Activated CD8-positive, alpha-beta T cell treated with anti-CD3 and anti-CD28 coated beads, Interleukin-2, amount 10 ng/mL, durations not matched to agents 7 days and 5 days (primary cell): ENCODE results near the gene PARD3B. TPM values are rescaled to one million over a fixed set of nuclear protein-coding genes. Genes with fewer than 3 reads are reported as not detected.

ENCODE experiments used
- ATAC-seq: fragments of 150-1000 bp; cut with Tn5 transposase; one replicate; pipeline ENCODE4 v1.10.0; 2021; ENCODE audit warnings: moderate library complexity
- CTCF ChIA-PET: fragments of 350-600 bp; sonication (Branson Sonifier 250); formaldehyde crosslinking; loops from one replicate; lab custom pipeline; 2021; ENCODE audit warnings: antibody characterized with exemption; lab: Charles Lee
- POLR2A ChIA-PET: fragments of 350-600 bp; sonication (Branson Sonifier 250); formaldehyde crosslinking; loops from one replicate; lab custom pipeline; 2021; ENCODE audit warnings: antibody characterized with exemption; lab: Charles Lee
- DNase-seq: peaks from one replicate; pipeline ENCODE4 v3.0.0-alpha.2; 2020
- H3K27ac Mint-ChIP-seq: one replicate; pipeline ENCODE4 v1.8.0; 2021; ENCODE audit warnings: mild to moderate bottlenecking, mixed read lengths
- H3K27me3 Mint-ChIP-seq: one replicate; pipeline ENCODE4 v1.8.0; 2021; ENCODE audit warnings: low read depth, mixed read lengths
- H3K36me3 Mint-ChIP-seq: one replicate; pipeline ENCODE4 v1.8.0; 2021; ENCODE audit warnings: low read depth, mixed read lengths
- H3K4me1 Mint-ChIP-seq: one replicate; pipeline ENCODE4 v1.8.0; 2021; ENCODE audit warnings: low read depth, mixed read lengths
- H3K4me3 Mint-ChIP-seq: one replicate; pipeline ENCODE4 v1.8.0; 2021; ENCODE audit warnings: mild to moderate bottlenecking, mixed read lengths
- H3K9me3 Mint-ChIP-seq: one replicate; pipeline ENCODE4 v1.8.0; 2022; ENCODE audit warnings: mixed read lengths; ENCODE audit not compliant: insufficient read depth
- total RNA-seq, 2 experiments: library from RNA; stranded (reverse); gene quantifications; one replicate each; pipeline ENCODE4 v1.2.3, GENCODE V29; 2021

The PARD3B gene
- total RNA-seq, 2 experiments from 2014 or later, result 0.76 to 1.0 TPM

DNA sequence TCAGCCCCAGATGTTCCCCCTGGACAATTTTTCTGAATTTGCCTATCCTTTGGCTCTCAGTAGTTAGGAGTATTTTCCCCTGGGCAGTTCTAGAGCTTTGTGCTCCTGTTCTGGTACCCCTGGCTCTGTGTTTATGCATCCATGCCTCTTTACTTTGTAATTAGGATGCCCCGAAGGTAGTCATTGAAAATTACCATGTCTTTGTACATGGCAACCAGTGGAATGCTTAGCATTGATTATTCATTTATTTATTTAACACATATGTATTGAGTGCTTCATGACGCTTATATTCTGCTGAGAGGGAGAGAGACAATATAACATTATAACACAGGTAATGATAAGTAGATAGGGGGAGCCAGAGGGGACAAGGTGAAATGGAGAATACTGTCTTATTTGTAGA, 346.5 kb downstream of the PARD3B start:
- ATAC-seq (no peak), DNase-seq (no peak)
- CTCF ChIA-PET, result interaction anchor here (1.4 to 2.2 kb wide), 3 partner anchors 9 to 20 kb away, joined by 4 to 9 read pairs (median 5); no protein-coding TSS in a partner anchor
- H3K4me1 Mint-ChIP-seq, result peaks cover 11% of the 10 kb centered on the region
- H3K36me3 Mint-ChIP-seq, result peaks cover 18% of the 10 kb centered on the region
- H3K27me3 Mint-ChIP-seq, result no peaks in the 10 kb centered on the region
- no peak overlapping the region for H3K4me3 Mint-ChIP-seq
- no peak overlapping the region for H3K27ac Mint-ChIP-seq
- POLR2A ChIA-PET, result interaction anchor here (0.6 to 0.7 kb wide), 2 partner anchors 8 to 9 kb away, joined by 3 read pairs; no protein-coding TSS in a partner anchor
- H3K9me3 Mint-ChIP-seq, result peaks cover 6% of the 10 kb centered on the region

DNA sequence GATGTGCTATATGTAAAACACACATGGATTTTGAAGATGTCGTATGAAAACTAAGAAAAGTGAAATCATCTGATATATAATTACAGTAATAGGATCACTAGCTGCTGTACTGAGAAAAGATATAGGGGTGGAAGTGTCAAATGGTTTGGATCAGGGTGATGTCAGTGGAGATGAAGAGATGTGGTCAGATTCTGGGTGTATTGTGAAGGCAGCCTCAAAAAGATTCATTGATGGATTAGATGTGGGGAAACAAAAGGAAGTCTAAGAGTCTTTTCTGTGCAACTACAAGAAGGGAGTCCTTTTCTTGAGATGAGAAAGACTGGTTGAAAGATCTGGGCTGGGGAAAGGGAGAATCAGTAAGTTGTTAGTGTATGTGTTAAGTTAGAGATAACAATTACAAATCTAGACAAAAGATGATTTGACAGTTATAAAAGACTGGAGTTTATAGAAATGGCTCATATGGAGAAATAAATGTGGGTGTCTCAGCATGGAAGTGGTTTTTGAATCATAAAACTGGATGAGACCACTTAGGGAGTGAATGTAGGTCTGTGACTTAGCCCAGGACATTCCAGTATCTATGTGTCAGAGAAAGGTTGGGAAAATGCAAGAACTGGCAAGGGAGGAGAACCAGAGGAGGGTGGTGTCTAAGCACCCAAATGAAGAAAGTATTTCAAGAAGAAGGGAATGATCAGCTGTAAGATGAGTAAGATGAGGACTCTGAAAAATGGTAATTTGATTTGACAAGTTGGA, 347.4 kb downstream of the PARD3B start:
- peak; percentile 67 for ATAC-seq
- CTCF ChIA-PET, result interaction anchor here (1.4 to 2.2 kb wide), 2 partner anchors 10 to 19 kb away, joined by 4 to 9 read pairs; no protein-coding TSS in a partner anchor
- Mint-ChIP-seq H3K4me1 (peaks cover 11% of the 10 kb centered on the region), H3K27me3 (no peaks in the 10 kb centered on the region), H3K9me3 (peaks cover 6% of the 10 kb centered on the region), H3K27ac (no peak overlapping the region), H3K36me3 (peaks cover 26% of the 10 kb centered on the region), H3K4me3 (no peak overlapping the region)
- POLR2A ChIA-PET, result interaction anchor here (0.7 kb wide), 1 partner anchor 8 kb away, joined by 3 read pairs; no protein-coding TSS in a partner anchor
- no peak for DNase-seq

DNA sequence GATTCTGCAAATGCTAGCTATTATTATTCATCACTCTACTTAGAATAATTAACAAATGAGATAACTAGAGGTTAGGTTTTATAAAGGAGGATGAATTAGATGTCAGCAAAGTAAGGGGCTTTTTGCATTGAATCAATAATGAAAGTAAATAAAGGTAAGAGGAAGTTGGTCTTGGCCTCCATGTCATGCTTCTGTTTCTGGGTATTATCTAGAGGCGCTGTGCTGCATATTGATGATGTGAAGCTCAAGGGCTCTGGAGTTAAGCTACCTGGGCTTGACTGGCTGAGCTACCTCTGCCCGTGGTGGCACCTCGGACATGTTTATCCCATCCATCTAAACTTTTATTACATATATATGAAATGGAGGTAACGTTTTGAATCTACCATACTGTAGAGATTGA, 350.9 kb downstream of the PARD3B start:
- ChIA-PET POLR2A (no interaction called here), CTCF (interaction anchor here (1.3 to 2.1 kb wide), 3 partner anchors 15 to 72 kb away, joined by 3 to 6 read pairs (median 3); no protein-coding TSS in a partner anchor)
- peaks cover 29% of the 10 kb centered on the region for H3K4me1 Mint-ChIP-seq
- no peak for ATAC-seq
- H3K9me3 Mint-ChIP-seq, result peaks cover 18% of the 10 kb centered on the region
- H3K27me3 Mint-ChIP-seq, result no peaks in the 10 kb centered on the region
- H3K27ac Mint-ChIP-seq, result no peak overlapping the region
- DNase-seq, result no peak
- H3K36me3 Mint-ChIP-seq, result peaks cover 45% of the 10 kb centered on the region
- no peak overlapping the region for H3K4me3 Mint-ChIP-seq

DNA sequence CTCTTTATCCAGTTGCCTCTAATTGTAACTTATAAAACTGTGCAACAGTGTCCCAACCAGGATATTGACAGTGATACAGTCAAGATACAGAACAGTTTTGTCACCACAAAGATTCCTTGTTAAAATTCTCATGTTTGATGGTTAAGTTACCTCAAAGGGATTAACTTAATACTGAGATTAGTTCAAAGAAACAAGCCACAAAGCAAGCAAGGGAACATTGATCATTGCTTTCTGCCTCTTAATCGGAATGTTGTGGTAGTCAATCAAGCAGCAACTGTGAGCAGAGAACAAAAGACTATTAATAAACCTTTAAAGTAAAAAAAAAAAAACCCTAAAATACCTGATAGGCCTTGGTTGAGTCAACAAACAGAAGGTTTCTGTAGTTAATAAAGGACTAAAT, 352.3 kb downstream of the PARD3B start:
- peaks cover 51% of the 10 kb centered on the region for H3K36me3 Mint-ChIP-seq
- no peaks in the 10 kb centered on the region for H3K27me3 Mint-ChIP-seq
- H3K4me1 Mint-ChIP-seq, result peaks cover 31% of the 10 kb centered on the region
- peaks cover 20% of the 10 kb centered on the region for H3K9me3 Mint-ChIP-seq
- ChIA-PET CTCF (no interaction called here), POLR2A (no interaction called here)
- ATAC-seq (no peak), DNase-seq (no peak)
- H3K27ac Mint-ChIP-seq, result no peak overlapping the region
- H3K4me3 Mint-ChIP-seq, result no peak overlapping the region

GRCh38 chr2:204898928-204899640, 353.8 kb downstream of the PARD3B start:
- Mint-ChIP-seq H3K27me3 (no peaks in the 10 kb centered on the region), H3K4me3 (no peak overlapping the region), H3K27ac (no peak overlapping the region), H3K4me1 (peaks cover 38% of the 10 kb centered on the region), H3K9me3 (peaks cover 29% of the 10 kb centered on the region), H3K36me3 (peaks cover 63% of the 10 kb centered on the region)
- DNase-seq (no peak), ATAC-seq (no peak)
- POLR2A ChIA-PET, result no interaction called here
- CTCF ChIA-PET, result no interaction called here

DNA sequence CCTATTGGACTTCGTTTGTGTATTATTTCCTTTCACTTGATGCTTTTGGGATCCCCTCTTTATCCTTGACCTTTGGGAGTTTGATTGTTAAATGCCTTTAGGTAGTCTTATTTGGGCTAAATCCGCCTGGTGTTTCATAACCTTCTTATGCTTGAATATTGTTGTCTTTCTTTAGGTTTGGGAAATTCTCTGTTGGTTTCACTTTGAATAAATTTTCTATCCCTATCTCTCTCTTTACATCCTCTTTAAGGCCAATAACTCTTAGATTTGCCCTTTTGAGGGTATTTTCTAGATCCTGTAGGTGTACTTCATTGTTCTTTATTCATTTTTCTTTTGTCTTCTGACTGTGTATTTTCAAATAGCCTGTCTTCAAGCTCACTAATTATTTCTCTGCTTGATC, 354.7 kb downstream of the PARD3B start:
- no peaks in the 10 kb centered on the region for H3K27me3 Mint-ChIP-seq
- no peak for DNase-seq
- peak overlapping the region; percentile 64 for H3K27ac Mint-ChIP-seq
- POLR2A ChIA-PET, result no interaction called here
- CTCF ChIA-PET, result no interaction called here
- H3K4me1 Mint-ChIP-seq, result peaks cover 38% of the 10 kb centered on the region
- H3K4me3 Mint-ChIP-seq, result no peak overlapping the region
- H3K36me3 Mint-ChIP-seq, result peaks cover 63% of the 10 kb centered on the region
- H3K9me3 Mint-ChIP-seq, result peaks cover 29% of the 10 kb centered on the region
- no peak for ATAC-seq

DNA sequence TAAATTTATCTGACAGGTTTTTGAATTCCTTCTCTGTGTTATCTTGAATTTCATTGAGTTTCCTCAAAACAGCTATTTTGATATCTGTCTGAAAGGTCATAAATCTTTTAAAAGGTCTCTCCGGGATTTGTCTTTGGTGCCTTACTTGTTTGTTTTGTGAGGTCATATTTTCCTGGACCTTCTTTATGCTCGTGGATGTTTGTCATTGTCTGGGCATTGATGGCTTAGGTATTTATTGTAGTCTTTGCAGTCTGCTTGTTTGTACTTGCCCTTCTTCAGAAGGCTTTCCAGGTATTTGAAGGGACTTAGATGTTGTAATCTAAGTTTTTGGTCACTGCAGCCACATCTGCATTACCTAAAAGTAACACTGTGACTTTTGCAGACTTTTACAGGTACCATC, 355.2 kb downstream of the PARD3B start:
- Mint-ChIP-seq H3K27ac (peak overlapping the region; percentile 39), H3K27me3 (no peaks in the 10 kb centered on the region), H3K4me1 (peaks cover 43% of the 10 kb centered on the region), H3K36me3 (peaks cover 63% of the 10 kb centered on the region), H3K9me3 (peaks cover 29% of the 10 kb centered on the region), H3K4me3 (no peak overlapping the region)
- DNase-seq, result no peak
- CTCF ChIA-PET, result no interaction called here
- POLR2A ChIA-PET, result no interaction called here
- no peak for ATAC-seq

- Mint-ChIP-seq H3K4me1 (peaks cover 45% of the 10 kb centered on the region), H3K27ac (peak overlapping the region; percentile 68), H3K27me3 (no peaks in the 10 kb centered on the region), H3K9me3 (peaks cover 29% of the 10 kb centered on the region), H3K4me3 (no peak overlapping the region), H3K36me3 (peaks cover 63% of the 10 kb centered on the region)
- ChIA-PET POLR2A (interaction anchor here (0.5 kb wide), 1 partner anchor 9 kb away, joined by 3 read pairs; no protein-coding TSS in a partner anchor), CTCF (no interaction called here)
- ATAC-seq (no peak), DNase-seq (no peak)
Measured at GRCh38 chr2:204900910-204901309, 355.6 kb downstream of the PARD3B start.

DNA sequence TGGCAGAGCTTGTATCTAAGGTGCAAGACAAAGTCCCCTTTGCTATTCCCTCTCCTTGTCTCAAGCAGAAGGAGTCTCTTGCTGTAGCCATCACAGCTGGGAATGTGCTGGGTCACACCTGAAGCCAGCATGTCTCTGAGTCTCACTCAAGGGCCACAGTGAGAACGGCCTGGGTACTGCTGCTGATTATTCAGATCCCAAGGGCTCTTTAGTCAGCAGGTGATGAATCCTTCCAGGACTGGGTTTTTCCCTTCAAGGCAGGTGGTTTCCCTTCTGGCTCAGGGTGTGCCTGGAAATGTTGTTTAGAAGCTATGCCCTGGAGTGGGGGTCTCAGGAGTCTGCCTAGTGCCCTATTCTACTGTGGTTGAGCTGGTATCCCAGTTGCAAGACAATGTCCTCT, 356.3 kb downstream of the PARD3B start:
- DNase-seq, result no peak

GRCh38 chr2:204909791-204910190, 364.5 kb downstream of the PARD3B start:
- CTCF ChIA-PET, result no interaction called here
- H3K9me3 Mint-ChIP-seq, result peaks cover 4% of the 10 kb centered on the region
- H3K36me3 Mint-ChIP-seq, result peaks cover 20% of the 10 kb centered on the region
- POLR2A ChIA-PET, result interaction anchor here (0.6 kb wide), 1 partner anchor 23 kb away, joined by 3 read pairs; no protein-coding TSS in a partner anchor
- H3K4me3 Mint-ChIP-seq, result no peak overlapping the region
- DNase-seq, result no peak
- no peaks in the 10 kb centered on the region for H3K27me3 Mint-ChIP-seq
- H3K27ac Mint-ChIP-seq, result no peak overlapping the region
- H3K4me1 Mint-ChIP-seq, result peaks cover 21% of the 10 kb centered on the region
- ATAC-seq, result no peak

More for the DNA sequence above, 356.3 kb downstream of the PARD3B start:
- POLR2A ChIA-PET, result interaction anchor here (0.5 kb wide), 1 partner anchor 10 kb away, joined by 3 read pairs; no protein-coding TSS in a partner anchor
- Mint-ChIP-seq H3K36me3 (peaks cover 60% of the 10 kb centered on the region), H3K27ac (peak overlapping the region; percentile 68), H3K4me3 (no peak overlapping the region), H3K27me3 (no peaks in the 10 kb centered on the region), H3K4me1 (peaks cover 48% of the 10 kb centered on the region), H3K9me3 (peaks cover 29% of the 10 kb centered on the region)
- no peak for ATAC-seq
- CTCF ChIA-PET, result interaction anchor here (0.9 kb wide), 1 partner anchor 56 kb away, joined by 3 read pairs; no protein-coding TSS in a partner anchor

DNA sequence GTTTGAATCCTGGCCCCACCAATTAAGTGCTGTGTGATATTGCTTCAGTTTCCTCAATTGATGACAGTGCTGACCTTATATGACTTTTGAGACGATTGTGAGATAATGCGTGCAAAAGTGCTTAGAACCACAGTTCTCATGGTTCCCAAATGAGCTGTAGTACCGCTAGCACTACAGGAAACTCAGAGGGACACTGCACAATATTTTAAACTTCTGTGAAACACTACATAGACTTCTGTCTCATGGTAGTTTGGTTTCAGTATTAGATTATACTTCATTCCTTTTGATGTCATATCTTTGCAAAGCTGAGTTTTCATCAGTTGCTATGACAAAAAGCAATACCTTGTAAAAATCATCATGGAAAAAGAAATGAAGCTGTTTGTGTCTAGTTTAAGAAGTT, 368.0 kb downstream of the PARD3B start:
- Mint-ChIP-seq H3K4me3 (no peak overlapping the region), H3K9me3 (peaks cover 4% of the 10 kb centered on the region), H3K4me1 (no peaks in the 10 kb centered on the region), H3K36me3 (peaks cover 13% of the 10 kb centered on the region), H3K27me3 (no peaks in the 10 kb centered on the region), H3K27ac (no peak overlapping the region)
- ChIA-PET POLR2A (no interaction called here), CTCF (interaction anchor here (1.5 kb wide), 1 partner anchor 11 kb away, joined by 4 read pairs; no protein-coding TSS in a partner anchor)
- DNase-seq (no peak), ATAC-seq (no peak)
